ENCODE measurements around the gene PRX.
A peak's percentile ranks its signal among the peaks of the same experiment; 100 is the strongest.

PRX gene

GRCh38 chr19:40446263-40446784 lies 33.1 kb upstream of the PRX start:
- Histone ChIP-seq H3K4me3 (no peak overlapping the region), H3K27ac (no peak overlapping the region), H3K27me3 (no peaks in the 10 kb centered on the region), H3K9me3 (no peaks in the 10 kb centered on the region), H3K4me1 (peaks cover 0 to 20% (median 17%) of the 10 kb centered on the region in 4 donors), H3K36me3 (peaks cover 27 to 62% (median 40%) of the 10 kb centered on the region in 3 donors)
- DNase-seq: no peak
- TF ChIP-seq CTCF (IDR thresholded peaks at IDR 0.05): no peak
- intact Hi-C loops (cut with DNase I; ENCODE audit: low total_unique reads): loop anchor here (2.0 to 10.0 kb wide), 2 partner anchors 28 to 142 kb away; no protein-coding TSS in a partner anchor

GRCh38 chr19:40445780-40446262 lies 32.6 kb upstream of the PRX start:
- Histone ChIP-seq H3K4me1 (peaks cover 0 to 25% (median 21%) of the 10 kb centered on the region in 4 donors), H3K36me3 (peaks cover 32 to 62% (median 40%) of the 10 kb centered on the region in 3 donors), H3K27ac (no peak overlapping the region), H3K4me3 (no peak overlapping the region), H3K9me3 (no peaks in the 10 kb centered on the region), H3K27me3 (no peaks in the 10 kb centered on the region)
- no peak for TF ChIP-seq CTCF (IDR thresholded peaks at IDR 0.05)
- DNase-seq: no peak
- intact Hi-C loops (cut with DNase I; ENCODE audit: low total_unique reads): loop anchor here (2.0 to 10.0 kb wide), 2 partner anchors 27 to 141 kb away; no protein-coding TSS in a partner anchor

GRCh38 chr19:40444825-40445312 lies 31.7 kb upstream of the PRX start:
- no peaks in the 10 kb centered on the region for H3K9me3 ChIP-seq
- H3K4me1 ChIP-seq: peaks cover 0 to 33% (median 24%) of the 10 kb centered on the region in 4 donors
- peak overlapping the region; percentile 94 to 95 for H3K4me3 ChIP-seq
- peak overlapping the region; percentile 97 to 98 for H3K27ac ChIP-seq
- TF ChIP-seq CTCF (IDR thresholded peaks at IDR 0.05): peak in 1 of 2 experiments; percentile 12
- no peak for DNase-seq
- H3K27me3 ChIP-seq: no peaks in the 10 kb centered on the region
- intact Hi-C loops (cut with DNase I; ENCODE audit: low total_unique reads): loop anchor here (10.0 kb wide), 1 partner anchor 140 kb away; no protein-coding TSS in a partner anchor
- H3K36me3 ChIP-seq: peaks cover 40 to 63% (median 47%) of the 10 kb centered on the region in 3 donors

GRCh38 chr19:40444000-40444824 lies 31.0 kb upstream of the PRX start, which contains the start of gene SERTAD3:
Gene SERTAD3, minus strand, starts transcription at chr19:40444335. Its CDS starts 2,255 bp downstream, at chr19:40442080.
- H3K27me3 ChIP-seq: no peaks in the 10 kb centered on the region
- peak within 1 kb of the TSS; percentile 97 to 98 for H3K27ac ChIP-seq
- TF ChIP-seq CTCF (IDR thresholded peaks at IDR 0.05): no peak
- DNase-seq: peak; percentile 98 to 99
- intact Hi-C loops (cut with DNase I; ENCODE audit: low total_unique reads): loop anchor here (10.0 kb wide), 1 partner anchor 139 kb away; no protein-coding TSS in a partner anchor
- peaks cover 0 to 33% (median 24%) of the 10 kb centered on the region in 4 donors for H3K4me1 ChIP-seq
- H3K9me3 ChIP-seq: no peaks in the 10 kb centered on the region
- peak within 1 kb of the TSS; percentile 94 to 95 for H3K4me3 ChIP-seq
- H3K36me3 ChIP-seq: peaks cover 38 to 57% (median 42%) of the 10 kb centered on the region in 3 donors

- Histone ChIP-seq H3K27ac (peak overlapping the region; percentile 97 to 98), H3K4me3 (peak overlapping the region; percentile 94 to 95), H3K36me3 (peaks cover 30 to 48% (median 35%) of the 10 kb centered on the region in 3 donors), H3K4me1 (peaks cover 0 to 33% (median 24%) of the 10 kb centered on the region in 4 donors), H3K27me3 (no peaks in the 10 kb centered on the region), H3K9me3 (no peaks in the 10 kb centered on the region)
- intact Hi-C loops (cut with DNase I; ENCODE audit: low total_unique reads): loop anchor here (10.0 kb wide), 1 partner anchor 139 kb away; no protein-coding TSS in a partner anchor
- peak; percentile 100 for DNase-seq
- TF ChIP-seq CTCF (IDR thresholded peaks at IDR 0.05): no peak
Measured at GRCh38 chr19:40443131-40443999, 30.2 kb upstream of the PRX start.
